Liver (tissue), 9 donors: ENCODE measurements around the gene MCTP2. TPM values are rescaled to one million over a fixed set of nuclear protein-coding genes. Genes with fewer than 3 reads are reported as not detected.

Experiments used
- DNase-seq: peaks from one replicate; pipeline ENCODE4 v3.0.0-alpha.2; 2017; ENCODE audit warnings: low spot score
- H3K27ac ChIP-seq, 2 donors: one replicate each; pipeline ENCODE4 v1.7.0; 2013; ENCODE audit warnings: inconsistent platforms in 2 of 2, low read length in 2 of 2, control low read depth in 1 of 2, low read depth in 1 of 2, mild to moderate bottlenecking in 1 of 2
- H3K27me3 ChIP-seq, 4 donors: one replicate each; pipeline versions ENCODE4 v1.6.1 to v1.7.0; 2013; ENCODE audit warnings: low read length in 3 of 4, inconsistent platforms in 1 of 4, mild to moderate bottlenecking in 1 of 4, moderate library complexity in 1 of 4; ENCODE audit not compliant: control insufficient read depth in 4 of 4, insufficient read depth in 4 of 4
- H3K36me3 ChIP-seq, 4 donors: one replicate each; pipeline versions ENCODE4 v1.6.1 to v1.7.0; 2013; ENCODE audit warnings: low read length in 3 of 4, mild to moderate bottlenecking in 3 of 4, low read depth in 1 of 4, moderate library complexity in 1 of 4; ENCODE audit not compliant: control insufficient read depth in 4 of 4, insufficient read depth in 3 of 4
- H3K4me1 ChIP-seq, 4 donors: one replicate each; pipeline versions ENCODE4 v1.6.1 to v1.7.0; 2013; ENCODE audit warnings: low read length in 3 of 4, mild to moderate bottlenecking in 3 of 4, moderate library complexity in 1 of 4; ENCODE audit not compliant: control insufficient read depth in 4 of 4, insufficient read depth in 4 of 4
- H3K4me3 ChIP-seq, 3 donors: one replicate each; pipeline versions ENCODE4 v1.6.1 to v1.7.0; 2013; ENCODE audit warnings: low read length in 3 of 3, control low read depth in 1 of 3, low read depth in 1 of 3, mild to moderate bottlenecking in 1 of 3
- H3K9ac ChIP-seq, 2 donors: one replicate each; pipeline ENCODE4 v1.7.0; 2013; ENCODE audit warnings: low read length in 2 of 2, mild to moderate bottlenecking in 2 of 2, moderate library complexity in 2 of 2, control low read depth in 1 of 2, low read depth in 1 of 2
- H3K9me3 ChIP-seq, 4 donors: one replicate each; pipeline versions ENCODE4 v1.6.1 to v1.7.0; 2013; ENCODE audit warnings: low read length in 3 of 4; ENCODE audit not compliant: control insufficient read depth in 4 of 4
- ATF3 ChIP-seq: IDR thresholded peaks from 2 replicates; pipeline ENCODE4 v1.6.1; 2016; ENCODE audit warnings: antibody characterized with exemption
- CTCF ChIP-seq: fragments of 150-350 bp; IDR thresholded peaks from 2 replicates; pipeline ENCODE4 v1.5.1; 2017; ENCODE audit warnings: improper control_type of control experiment, low read depth, low read length; ENCODE audit not compliant: missing input control
- EGR1 ChIP-seq, 2 donors: IDR thresholded peaks; 2 replicates each; pipeline ENCODE4 v1.6.1; 2016 to 2018; ENCODE audit warnings: antibody characterized with exemption in 2 of 2, low read depth in 2 of 2
- FOXA1 ChIP-seq: IDR thresholded peaks from 2 replicates; pipeline ENCODE4 v1.6.1; 2016; ENCODE audit warnings: antibody characterized with exemption
- GABPA ChIP-seq, 2 donors: IDR thresholded peaks in 1 of 2; conservative IDR thresholded peaks in 1 of 2; 2 replicates each; pipeline ENCODE4 v1.6.1; 2016; ENCODE audit warnings: antibody characterized with exemption in 2 of 2, mild to moderate bottlenecking in 1 of 2, moderate library complexity in 1 of 2
- HNF4A ChIP-seq, 2 donors: conservative IDR thresholded peaks; 2 replicates each; pipeline ENCODE4 v1.6.1; 2016; ENCODE audit warnings: antibody characterized with exemption in 2 of 2, mild to moderate bottlenecking in 2 of 2
- HNF4G ChIP-seq: IDR thresholded peaks from 2 replicates; pipeline ENCODE4 v1.6.1; 2016; ENCODE audit warnings: antibody characterized with exemption
- JUND ChIP-seq, 2 donors: IDR thresholded peaks; 2 replicates each; pipeline ENCODE4 v1.6.1; 2016; ENCODE audit warnings: antibody characterized with exemption in 2 of 2
- NR2F2 ChIP-seq: IDR thresholded peaks from 2 replicates; pipeline ENCODE4 v1.6.1; 2016; ENCODE audit warnings: antibody characterized with exemption
- RAD21 ChIP-seq, 2 donors: IDR thresholded peaks; 2 replicates each; pipeline ENCODE4 v1.6.1; 2016; ENCODE audit warnings: antibody characterized with exemption in 2 of 2, mild to moderate bottlenecking in 2 of 2
- REST ChIP-seq: IDR thresholded peaks from 2 replicates; pipeline ENCODE4 v1.6.1; 2016; ENCODE audit warnings: antibody characterized with exemption, mild to moderate bottlenecking
- SP1 ChIP-seq: IDR thresholded peaks from 2 replicates; pipeline ENCODE4 v1.6.1; 2018; ENCODE audit warnings: antibody characterized with exemption, mild to moderate bottlenecking
- YY1 ChIP-seq: IDR thresholded peaks from 2 replicates; pipeline ENCODE4 v1.6.1; 2016; ENCODE audit warnings: antibody characterized with exemption, mild to moderate bottlenecking
- ZBTB33 ChIP-seq: IDR thresholded peaks from 2 replicates; pipeline ENCODE4 v1.6.1; 2016; ENCODE audit warnings: antibody characterized with exemption
- WGBS: extraction: QIAGEN DNeasy Blood & Tissue Kit; methylation state at CpG from one replicate; pipeline ENCODE4 v1.1.7; 2013; 5-methylcytosine and 5-hydroxymethylcytosine counted together
- polyA plus RNA-seq, 2 donors: library from polyadenylated mRNA; stranded (reverse) in 1 of 2; unstranded in 1 of 2; fragments of 200-250 nt in 1 of 2; fragments of >200 nt in 1 of 2; fragmentation: Nextera tagmentation in 1 of 2; extraction: Ambion mirVana in 1 of 2; gene quantifications; one replicate each; pipeline versions ENCODE4 v1.2.1 to v1.2.3, GENCODE V29; 2013 to 2015
- total RNA-seq, 2 donors: library from RNA; depleted of rRNA; stranded (reverse); fragments of >200 nt; gene quantifications; one replicate each; pipeline ENCODE4 v1.2.3, GENCODE V29; 2014
- donor health status: healthy.
- donor health status: healthy.
- donor health status: healthy.
- donor health status: healthy.
- donor health status: healthy.

MCTP2 gene
- total and polyA plus RNA-seq, 4 donors: 0.43 to 9.9 (median 3.5) TPM

GRCh38 chr15:94359716-94360115 lies 128.4 kb downstream of the MCTP2 start:
- Histone ChIP-seq H3K27me3 (no peaks in the 10 kb centered on the region), H3K9me3 (no peaks in the 10 kb centered on the region), H3K27ac (no peak overlapping the region), H3K4me3 (no peak overlapping the region), H3K9ac (no peak overlapping the region), H3K36me3 (no peaks in the 10 kb centered on the region), H3K4me1 (no peaks in the 10 kb centered on the region)
- WGBS: 86% methylated on average over 3 of the region's 3 CpGs
- TF ChIP-seq YY1: no peak
- TF ChIP-seq ZBTB33: no peak
- TF ChIP-seq REST: no peak
- no peak for TF ChIP-seq FOXA1
- TF ChIP-seq HNF4A (conservative IDR thresholded peaks at IDR 0.05): no peak
- no peak for TF ChIP-seq EGR1 (IDR thresholded peaks at IDR 0.05; ENCODE audit: low read depth in 2 of 2)
- no peak for TF ChIP-seq GABPA (IDR thresholded peaks at IDR 0.05 in 1 of 2, conservative IDR thresholded peaks at IDR 0.05 in 1 of 2)
- TF ChIP-seq SP1: no peak
- no peak for TF ChIP-seq CTCF
- TF ChIP-seq HNF4G: no peak
- TF ChIP-seq NR2F2: no peak
- no peak for TF ChIP-seq JUND (IDR thresholded peaks at IDR 0.05)
- TF ChIP-seq ATF3: no peak
- no peak for TF ChIP-seq RAD21 (IDR thresholded peaks at IDR 0.05)
- DNase-seq: no peak

GRCh38 chr15:94360251-94360685 lies 128.9 kb downstream of the MCTP2 start:
- 65% methylated on average over 7 of the region's 7 CpGs for WGBS
- H3K27me3 ChIP-seq: no peaks in the 10 kb centered on the region
- no peak for DNase-seq
- H3K9me3 ChIP-seq: no peaks in the 10 kb centered on the region
- no peaks in the 10 kb centered on the region for H3K4me1 ChIP-seq
- peak in 1 of 2 donors; percentile 20 for TF ChIP-seq HNF4A (conservative IDR thresholded peaks at IDR 0.05)
- no peak for TF ChIP-seq RAD21 (IDR thresholded peaks at IDR 0.05)
- H3K36me3 ChIP-seq: no peaks in the 10 kb centered on the region
- no peak overlapping the region for H3K27ac ChIP-seq
- H3K4me3 ChIP-seq: no peak overlapping the region
- no peak overlapping the region for H3K9ac ChIP-seq
